HepG2 (cell line): Measurements from ENCODE around the gene TOMM7. TPM values are rescaled to one million over a fixed set of nuclear protein-coding genes. Genes with fewer than 3 reads are reported as not detected.

Source experiments
- ARNTL ChIP-seq: sonication (generic); formaldehyde crosslinking; IDR thresholded peaks from 2 replicates; pipeline ENCODE4 v1.4.0; 2020; ENCODE audit warnings: mild to moderate bottlenecking, missing genetic modification reagents
- CHD2 ChIP-seq: IDR thresholded peaks from 2 replicates; pipeline ENCODE4 v1.6.1; 2011; ENCODE audit warnings: low read depth, low read length, improper control_type of control experiment
- FOSL2 ChIP-seq: sonication (generic); formaldehyde crosslinking; IDR thresholded peaks from 2 replicates; pipeline ENCODE4 v1.4.0; 2020; ENCODE audit warnings: missing genetic modification reagents
- FOXP1 ChIP-seq, 2 experiments: fragments of 450-650 bp in 1 of 2; IDR thresholded peaks; 2 replicates each; pipeline ENCODE4 v1.6.1; 2017 to 2018; ENCODE audit warnings: antibody characterized with exemption in 1 of 2
- GATA4 ChIP-seq: sonication (generic); IDR thresholded peaks from 2 replicates; pipeline ENCODE4 v1.6.1; 2016; ENCODE audit warnings: antibody characterized with exemption, low read depth, borderline replicate concordance
- JARID2 ChIP-seq: sonication (generic); formaldehyde crosslinking; IDR thresholded peaks from 2 replicates; pipeline ENCODE4 v1.8.1; 2023; ENCODE audit warnings: missing genetic modification reagents, inconsistent platforms; ENCODE audit not compliant: insufficient replicate concordance
- MED13 ChIP-seq: sonication (generic); formaldehyde crosslinking; IDR thresholded peaks from 2 replicates; pipeline ENCODE4 v1.5.0; 2020; ENCODE audit warnings: missing genetic modification reagents
- NFE2 ChIP-seq: sonication (generic); formaldehyde crosslinking; IDR thresholded peaks from 2 replicates; pipeline ENCODE4 v1.4.0; 2020; ENCODE audit warnings: missing genetic modification reagents
- NR2C2 ChIP-seq: sonication (generic); formaldehyde crosslinking; IDR thresholded peaks from 2 replicates; pipeline ENCODE4 v1.4.0; 2020; ENCODE audit warnings: missing genetic modification reagents, mild to moderate bottlenecking, moderate library complexity, borderline replicate concordance
- RNF2 ChIP-seq: fragments of 450-650 bp; conservative IDR thresholded peaks from 2 replicates; pipeline ENCODE4 v1.6.1; 2016; ENCODE audit warnings: low read depth
- SPEN ChIP-seq: sonication (generic); formaldehyde crosslinking; IDR thresholded peaks from 2 replicates; pipeline ENCODE4 v1.5.1; 2020; ENCODE audit warnings: low read depth, mild to moderate bottlenecking, missing genetic modification reagents
- SYNCRIP ChIP-seq: fragments of 200-400 bp; formaldehyde crosslinking; IDR thresholded peaks from 2 replicates; pipeline ENCODE4 v1.6.1; 2018; ENCODE audit warnings: mild to moderate bottlenecking, low read depth, low read length; ENCODE audit not compliant: insufficient read depth
- ZBTB20 ChIP-seq: sonication (generic); formaldehyde crosslinking; IDR thresholded peaks from 2 replicates; pipeline ENCODE4 v1.8.1; 2023; ENCODE audit warnings: missing genetic modification reagents, low read depth, mild to moderate bottlenecking, borderline replicate concordance
- ZFY ChIP-seq: sonication (generic); formaldehyde crosslinking; IDR thresholded peaks from 2 replicates; pipeline ENCODE4 v1.4.0; 2020; ENCODE audit warnings: missing genetic modification reagents
- ZKSCAN1 ChIP-seq: fragments of 150-350 bp; IDR thresholded peaks from 2 replicates; pipeline ENCODE4 v1.6.1; 2014; ENCODE audit warnings: low read length
- ZKSCAN8 ChIP-seq: IDR thresholded peaks from 2 replicates; pipeline ENCODE4 v1.6.1; 2016; ENCODE audit warnings: borderline replicate concordance, missing genetic modification reagents, missing compliant biosample characterization
- ZNF274 ChIP-seq: sonication (generic); formaldehyde crosslinking; IDR thresholded peaks from 2 replicates; pipeline ENCODE4 v1.5.1; 2020; ENCODE audit warnings: mild to moderate bottlenecking, missing genetic modification reagents
- ZNF460 ChIP-seq: sonication (generic); formaldehyde crosslinking; IDR thresholded peaks from 2 replicates; pipeline ENCODE4 v1.5.1; 2020; ENCODE audit warnings: missing genetic modification reagents, mild to moderate bottlenecking, borderline replicate concordance
- ZNF672 ChIP-seq: sonication (generic); formaldehyde crosslinking; IDR thresholded peaks from 2 replicates; pipeline ENCODE4 v1.8.1; 2022; ENCODE audit warnings: missing genetic modification reagents
- polyA plus RNA-seq, 8 experiments: library from polyadenylated mRNA; depleted of rRNA in 3 of 8; stranded (reverse) in 7 of 8; unstranded in 1 of 8; fragments of >200 nt; fragmentation: Illumina TruSeq in 4 of 8; extraction: Trizol in 4 of 8; gene quantifications; 2 replicates each; pipeline versions ENCODE4 v1.2.1 to v1.2.3, GENCODE V29; 2011 to 2016; ENCODE audit warnings: low read depth in 4 of 8, missing spikeins in 1 of 8, mixed read lengths in 1 of 8; ENCODE audit not compliant: insufficient read depth in 1 of 8
- total RNA-seq, 5 experiments: library from RNA; depleted of rRNA; stranded (reverse); fragments of >200 nt; fragmentation: Illumina TruSeq; extraction: Trizol; gene quantifications; 2 replicates each; pipeline ENCODE4 v1.2.3, GENCODE V29; 2016; ENCODE audit warnings: low read depth in 1 of 5
- TF ChIP-seq, protein P1 (sequence below): sonication (generic); formaldehyde crosslinking; IDR thresholded peaks from 2 replicates; pipeline ENCODE4 v1.4.0; 2020; ENCODE audit warnings: missing genetic modification reagents, mild to moderate bottlenecking, borderline replicate concordance
- TF ChIP-seq, protein P2 (sequence below): sonication (generic); formaldehyde crosslinking; IDR thresholded peaks from 2 replicates; pipeline ENCODE4 v1.4.0; 2020; ENCODE audit warnings: mild to moderate bottlenecking, missing genetic modification reagents
- TF ChIP-seq, protein P3 (sequence below): sonication (generic); formaldehyde crosslinking; IDR thresholded peaks from 2 replicates; pipeline ENCODE4 v1.8.0; 2022; ENCODE audit warnings: mild to moderate bottlenecking, missing genetic modification reagents, borderline replicate concordance

TOMM7 gene
- total and polyA plus RNA-seq, 2 of the 13 experiments (the other 11 are each of a cell fraction or from before 2014, with no cell fraction given), result 251 to 369 TPM

DNA sequence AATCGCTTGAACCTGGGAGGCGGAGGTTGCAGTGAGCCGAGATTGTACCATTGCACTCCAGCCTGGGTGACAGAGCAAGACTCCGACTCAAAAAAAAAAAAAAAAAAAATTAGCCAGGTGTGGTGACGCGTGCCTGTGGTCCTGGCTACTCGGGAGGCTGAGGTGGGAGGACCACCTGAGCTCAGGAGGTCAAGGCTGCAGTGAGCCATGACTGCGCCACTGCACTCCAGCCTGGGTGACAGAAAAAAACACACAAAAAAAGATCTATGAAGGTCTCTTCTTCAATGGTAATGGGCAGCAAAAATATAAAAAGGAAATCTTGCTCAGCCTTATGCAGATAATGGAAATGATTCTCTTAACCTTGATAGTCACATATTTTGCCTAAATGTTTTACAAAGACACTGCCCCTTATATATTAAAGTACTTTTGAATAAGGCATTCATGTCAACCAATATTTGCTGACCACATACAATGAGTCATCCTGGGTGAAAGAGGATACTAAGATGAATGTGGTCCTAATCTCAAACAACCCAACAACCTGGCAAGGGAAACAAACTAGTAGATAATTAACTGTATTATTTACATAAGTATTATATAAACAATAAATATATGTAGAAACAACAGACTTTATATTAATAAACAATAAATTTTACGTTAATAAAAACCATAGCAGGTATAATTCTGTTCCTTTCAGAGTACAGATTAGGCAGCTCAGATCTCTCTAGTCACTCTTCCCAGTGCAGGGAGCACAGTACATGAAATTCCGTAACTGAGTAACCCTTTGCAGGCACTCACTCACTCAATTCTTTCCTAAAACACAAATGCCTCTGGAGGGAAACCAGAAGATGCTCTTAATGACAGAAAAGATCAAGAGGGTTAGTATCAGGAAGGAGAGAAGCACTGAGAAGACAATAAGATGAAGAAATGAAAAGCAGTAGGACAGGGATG, 8.1 kb downstream of the TOMM7 start (continued):
- TF ChIP-seq, protein P1, sequence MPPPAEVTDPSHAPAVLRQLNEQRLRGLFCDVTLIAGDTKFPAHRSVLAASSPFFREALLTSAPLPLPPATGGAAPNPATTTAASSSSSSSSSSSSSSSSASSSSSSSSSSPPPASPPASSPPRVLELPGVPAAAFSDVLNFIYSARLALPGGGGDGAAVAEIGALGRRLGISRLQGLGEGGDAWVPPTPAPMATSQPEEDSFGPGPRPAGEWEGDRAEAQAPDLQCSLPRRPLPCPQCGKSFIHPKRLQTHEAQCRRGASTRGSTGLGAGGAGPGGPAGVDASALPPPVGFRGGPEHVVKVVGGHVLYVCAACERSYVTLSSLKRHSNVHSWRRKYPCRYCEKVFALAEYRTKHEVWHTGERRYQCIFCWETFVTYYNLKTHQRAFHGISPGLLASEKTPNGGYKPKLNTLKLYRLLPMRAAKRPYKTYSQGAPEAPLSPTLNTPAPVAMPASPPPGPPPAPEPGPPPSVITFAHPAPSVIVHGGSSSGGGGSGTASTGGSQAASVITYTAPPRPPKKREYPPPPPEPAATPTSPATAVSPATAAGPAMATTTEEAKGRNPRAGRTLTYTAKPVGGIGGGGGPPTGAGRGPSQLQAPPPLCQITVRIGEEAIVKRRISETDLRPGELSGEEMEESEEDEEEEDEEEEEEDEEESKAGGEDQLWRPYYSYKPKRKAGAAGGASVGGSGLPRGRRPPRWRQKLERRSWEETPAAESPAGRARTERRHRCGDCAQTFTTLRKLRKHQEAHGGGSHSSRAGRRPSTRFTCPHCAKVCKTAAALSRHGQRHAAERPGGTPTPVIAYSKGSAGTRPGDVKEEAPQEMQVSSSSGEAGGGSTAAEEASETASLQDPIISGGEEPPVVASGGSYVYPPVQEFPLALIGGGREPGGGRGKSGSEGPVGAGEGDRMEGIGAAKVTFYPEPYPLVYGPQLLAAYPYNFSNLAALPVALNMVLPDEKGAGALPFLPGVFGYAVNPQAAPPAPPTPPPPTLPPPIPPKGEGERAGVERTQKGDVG (CRISPR knock-in tag), result no peak
- TF ChIP-seq ZNF274 (CRISPR knock-in tag) (no peak), ZFY (CRISPR knock-in tag) (no peak), FOSL2 (CRISPR knock-in tag) (peak; percentile 75), NR2C2 (CRISPR knock-in tag) (0 out of 2 replicates have a peak, but pooled peaks have one; percentile 40), ARNTL (CRISPR knock-in tag) (no peak), CHD2 (no peak), ZKSCAN1 (no peak), NFE2 (no peak), ZKSCAN8 (CRISPR knock-in tag) (no peak), FOXP1 (IDR thresholded peaks at IDR 0.05) (peak; percentile 43; the same call in 1 of the 2 replicates), FOXP1 (CRISPR knock-in tag; IDR thresholded peaks at IDR 0.05) (peak; percentile 78), RNF2 (no peak), SYNCRIP (no peak), SPEN (CRISPR knock-in tag) (no peak), GATA4 (no peak), ZNF672 (CRISPR knock-in tag) (no peak), ZBTB20 (CRISPR knock-in tag) (no peak), MED13 (CRISPR knock-in tag) (no peak), ZNF460 (CRISPR knock-in tag) (peak; percentile 83), JARID2 (CRISPR knock-in tag) (no peak)
- TF ChIP-seq, protein P2, sequence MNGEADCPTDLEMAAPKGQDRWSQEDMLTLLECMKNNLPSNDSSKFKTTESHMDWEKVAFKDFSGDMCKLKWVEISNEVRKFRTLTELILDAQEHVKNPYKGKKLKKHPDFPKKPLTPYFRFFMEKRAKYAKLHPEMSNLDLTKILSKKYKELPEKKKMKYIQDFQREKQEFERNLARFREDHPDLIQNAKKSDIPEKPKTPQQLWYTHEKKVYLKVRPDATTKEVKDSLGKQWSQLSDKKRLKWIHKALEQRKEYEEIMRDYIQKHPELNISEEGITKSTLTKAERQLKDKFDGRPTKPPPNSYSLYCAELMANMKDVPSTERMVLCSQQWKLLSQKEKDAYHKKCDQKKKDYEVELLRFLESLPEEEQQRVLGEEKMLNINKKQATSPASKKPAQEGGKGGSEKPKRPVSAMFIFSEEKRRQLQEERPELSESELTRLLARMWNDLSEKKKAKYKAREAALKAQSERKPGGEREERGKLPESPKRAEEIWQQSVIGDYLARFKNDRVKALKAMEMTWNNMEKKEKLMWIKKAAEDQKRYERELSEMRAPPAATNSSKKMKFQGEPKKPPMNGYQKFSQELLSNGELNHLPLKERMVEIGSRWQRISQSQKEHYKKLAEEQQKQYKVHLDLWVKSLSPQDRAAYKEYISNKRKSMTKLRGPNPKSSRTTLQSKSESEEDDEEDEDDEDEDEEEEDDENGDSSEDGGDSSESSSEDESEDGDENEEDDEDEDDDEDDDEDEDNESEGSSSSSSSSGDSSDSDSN (CRISPR knock-in tag), result no peak
- TF ChIP-seq, protein P3, sequence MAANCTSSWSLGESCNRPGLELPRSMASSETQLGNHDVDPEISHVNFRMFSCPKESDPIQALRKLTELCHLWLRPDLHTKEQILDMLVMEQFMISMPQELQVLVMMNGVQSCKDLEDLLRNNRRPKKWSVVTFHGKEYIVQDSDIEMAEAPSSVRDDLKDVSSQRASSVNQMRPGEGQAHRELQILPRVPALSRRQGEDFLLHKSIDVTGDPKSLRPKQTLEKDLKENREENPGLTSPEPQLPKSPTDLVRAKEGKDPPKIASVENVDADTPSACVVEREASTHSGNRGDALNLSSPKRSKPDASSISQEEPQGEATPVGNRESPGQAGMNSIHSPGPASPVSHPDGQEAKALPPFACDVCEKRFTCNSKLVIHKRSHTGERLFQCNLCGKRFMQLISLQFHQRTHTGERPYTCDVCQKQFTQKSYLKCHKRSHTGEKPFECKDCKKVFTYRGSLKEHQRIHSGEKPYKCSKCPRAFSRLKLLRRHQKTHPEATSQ (CRISPR knock-in tag), result no peak
